ENCODE measurements around the gene PAIP2.

GRCh38 chr5:139296862-139297326 lies 44.8 kb upstream of the PAIP2 start:
- TF ChIP-seq CTCF (IDR thresholded peaks at IDR 0.05; ENCODE audit: poor library complexity) (no peak), EZH2 (IDR thresholded peaks at IDR 0.05; ENCODE audit: borderline replicate concordance) (no peak), EZH2phosphoT487 (IDR thresholded peaks at IDR 0.05; ENCODE audit: low read depth, severe bottlenecking, unreplicated experiment) (no peak)
